Hematopoietic multipotent progenitor cell treated with erythropoietin and hydrocortisone succinate and interleukin-3 and kit ligand, for 15 days (in vitro differentiated cells): ENCODE data around the gene GPR108.
A peak's percentile ranks its signal among the peaks of the same experiment; 100 is the strongest.
"Not testable (repeated sequence)": the region's sequence is repeated elsewhere in the genome, so short reads cannot be mapped to it uniquely, and the experiment has no call there.

Source experiments
- DNase-seq: peaks from one replicate; pipeline ENCODE4 v3.0.0-alpha.2; 2015; ENCODE audit warnings: low spot score

Gene GPR108

DNA sequence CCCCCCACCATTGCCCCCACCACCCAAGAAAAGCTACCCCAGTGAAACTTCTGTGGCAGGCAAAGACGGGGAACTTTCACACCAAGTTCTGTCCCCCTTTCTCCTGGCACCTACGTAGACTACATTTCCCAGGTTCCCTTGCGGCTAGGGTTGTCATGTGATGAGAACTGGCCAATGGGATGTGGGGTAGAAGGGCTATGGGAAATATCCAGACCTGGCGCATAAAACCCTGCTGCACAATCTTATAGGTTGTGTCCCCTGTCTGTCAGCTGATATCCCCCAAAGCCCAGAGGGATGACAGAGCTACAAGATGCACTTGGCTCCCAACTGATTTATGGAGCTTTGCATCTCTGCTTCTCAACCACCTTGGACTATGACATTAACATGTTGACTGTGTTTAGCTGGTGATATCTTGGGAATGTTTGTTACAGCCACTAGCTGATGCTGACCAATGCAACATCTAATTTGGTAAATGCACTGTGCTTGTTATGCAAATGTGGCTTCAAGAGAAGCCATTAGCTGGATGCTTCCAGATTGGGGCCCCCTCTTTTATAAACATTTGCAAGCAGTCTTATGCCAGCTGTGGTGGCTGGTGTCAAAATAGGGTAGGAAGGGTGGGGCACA is 23.8 kb upstream of the GPR108 start:
- DNase-seq, result peak; percentile 24

DNA sequence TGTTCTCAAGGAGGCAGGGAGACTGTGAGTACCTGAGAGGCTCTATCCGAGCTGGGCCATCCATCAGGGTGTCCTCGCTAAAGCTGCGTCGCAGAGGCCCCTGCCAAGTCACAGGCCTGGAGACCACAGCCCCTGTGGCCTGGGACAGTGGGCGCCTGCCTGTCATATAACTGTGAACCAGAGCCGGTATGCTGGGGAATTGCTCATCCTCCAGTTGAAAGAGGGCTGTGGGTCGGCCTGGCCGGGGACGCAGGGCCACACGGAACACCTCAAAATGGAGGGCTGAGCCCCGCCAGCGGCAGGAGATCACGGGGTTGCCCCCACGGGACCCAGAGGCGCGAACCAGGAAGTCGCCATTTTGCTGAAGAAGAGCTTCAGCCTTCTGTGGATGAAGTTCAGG is 23.2 kb upstream of the GPR108 start:
- no peak for DNase-seq

DNA sequence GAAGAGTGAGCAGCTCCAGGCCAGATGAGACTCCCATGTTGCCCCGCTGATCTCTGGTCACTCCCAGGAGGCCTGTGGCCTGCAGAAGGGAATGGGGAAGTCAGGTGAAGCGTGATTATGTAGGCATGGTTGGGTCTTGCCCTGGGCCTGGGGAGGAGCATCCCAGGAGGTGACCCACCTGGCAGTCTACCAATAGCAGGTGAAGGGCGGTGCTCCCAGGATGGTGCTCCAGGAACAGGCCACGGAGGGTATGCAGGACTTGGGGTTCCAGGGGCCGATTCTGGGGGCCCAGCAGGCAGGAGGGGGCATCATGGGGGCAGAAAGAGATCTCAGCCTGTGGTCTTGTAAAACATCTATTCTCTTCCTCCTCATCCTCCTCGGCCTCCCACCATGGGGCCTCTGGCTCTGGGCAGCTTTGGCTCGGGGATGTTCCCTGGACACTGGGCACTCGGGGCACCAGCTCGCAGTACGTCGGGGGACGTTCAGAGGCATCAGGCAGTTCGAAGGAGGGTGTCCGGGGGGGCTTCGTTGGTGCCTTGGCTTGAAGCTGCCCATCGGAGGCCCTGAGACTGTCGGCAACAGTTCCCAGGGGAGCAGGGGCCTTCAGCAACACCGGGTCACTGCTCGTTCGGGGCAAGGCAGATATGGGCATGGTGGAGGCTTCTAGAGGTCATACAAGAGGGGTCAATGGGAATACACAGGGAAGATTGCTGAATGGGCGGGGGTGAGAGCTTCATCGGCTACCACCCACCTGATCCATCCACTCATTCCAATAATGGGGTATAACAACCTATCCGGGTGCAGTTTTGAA is 17.5 kb upstream of the GPR108 start:
- no peak for DNase-seq

DNA sequence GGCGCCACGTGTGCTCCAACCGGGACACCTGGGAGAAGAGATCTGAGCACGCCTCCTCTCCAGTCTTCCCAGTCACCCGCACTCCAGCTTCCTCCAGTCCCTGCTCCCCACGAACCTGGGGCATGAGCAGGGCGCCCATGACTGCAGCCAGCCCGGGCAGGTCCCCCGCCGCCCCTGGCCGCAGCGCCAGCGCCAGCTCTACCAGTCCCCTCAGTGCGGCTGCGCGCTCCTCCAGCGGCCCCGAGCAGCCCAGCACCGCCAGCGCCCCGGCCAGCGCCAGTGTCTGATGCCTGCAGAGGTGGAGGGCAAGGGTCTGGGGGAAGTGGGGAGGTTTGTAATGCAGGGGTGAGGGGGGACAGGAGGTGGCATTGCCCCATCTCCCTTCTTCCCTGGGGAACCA is 16.8 kb upstream of the GPR108 start:
- DNase-seq, result no peak

DNA sequence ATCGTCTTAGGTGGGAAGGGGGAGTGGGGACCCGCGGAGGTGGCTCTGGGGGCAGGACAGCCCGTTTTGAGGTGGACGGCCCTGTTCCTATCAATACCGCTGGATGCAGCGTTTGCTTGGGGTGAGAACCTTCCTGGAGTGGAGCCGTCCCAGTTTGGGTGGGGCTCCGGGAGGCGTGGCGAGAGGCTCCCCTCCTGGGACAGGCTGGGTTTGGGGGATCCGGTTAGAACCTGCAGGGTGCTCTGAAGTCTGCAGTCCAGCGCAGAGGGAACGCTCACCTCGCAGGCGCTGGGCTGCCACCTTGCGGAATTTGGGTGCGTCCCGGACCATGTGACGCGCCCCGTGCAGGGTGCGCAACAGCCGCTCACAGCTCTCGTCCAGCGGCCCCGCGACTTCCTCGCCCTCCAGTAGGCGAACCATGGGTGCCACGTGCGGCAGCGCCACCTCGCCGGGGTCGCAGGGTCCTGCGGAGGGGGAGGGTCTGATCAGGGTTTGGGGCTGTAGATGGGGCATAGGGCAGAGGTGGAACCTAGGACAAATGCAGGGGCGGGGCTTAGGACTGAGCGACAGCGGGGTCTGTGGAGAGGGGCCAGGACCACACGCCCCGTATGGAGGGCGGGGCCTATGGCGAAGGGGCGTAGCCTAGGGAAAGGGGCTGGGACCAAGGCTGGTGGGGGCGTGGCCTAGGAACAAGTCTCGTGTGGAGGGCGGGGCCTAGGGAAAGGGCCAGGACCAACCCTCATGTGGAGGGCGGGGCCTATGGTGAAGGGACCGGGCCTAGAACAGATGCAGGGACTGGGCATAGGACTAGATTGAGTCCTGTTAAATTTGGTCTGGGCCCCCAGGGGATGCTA is 16.0 kb upstream of the GPR108 start:
- peak; percentile 88 for DNase-seq

DNA sequence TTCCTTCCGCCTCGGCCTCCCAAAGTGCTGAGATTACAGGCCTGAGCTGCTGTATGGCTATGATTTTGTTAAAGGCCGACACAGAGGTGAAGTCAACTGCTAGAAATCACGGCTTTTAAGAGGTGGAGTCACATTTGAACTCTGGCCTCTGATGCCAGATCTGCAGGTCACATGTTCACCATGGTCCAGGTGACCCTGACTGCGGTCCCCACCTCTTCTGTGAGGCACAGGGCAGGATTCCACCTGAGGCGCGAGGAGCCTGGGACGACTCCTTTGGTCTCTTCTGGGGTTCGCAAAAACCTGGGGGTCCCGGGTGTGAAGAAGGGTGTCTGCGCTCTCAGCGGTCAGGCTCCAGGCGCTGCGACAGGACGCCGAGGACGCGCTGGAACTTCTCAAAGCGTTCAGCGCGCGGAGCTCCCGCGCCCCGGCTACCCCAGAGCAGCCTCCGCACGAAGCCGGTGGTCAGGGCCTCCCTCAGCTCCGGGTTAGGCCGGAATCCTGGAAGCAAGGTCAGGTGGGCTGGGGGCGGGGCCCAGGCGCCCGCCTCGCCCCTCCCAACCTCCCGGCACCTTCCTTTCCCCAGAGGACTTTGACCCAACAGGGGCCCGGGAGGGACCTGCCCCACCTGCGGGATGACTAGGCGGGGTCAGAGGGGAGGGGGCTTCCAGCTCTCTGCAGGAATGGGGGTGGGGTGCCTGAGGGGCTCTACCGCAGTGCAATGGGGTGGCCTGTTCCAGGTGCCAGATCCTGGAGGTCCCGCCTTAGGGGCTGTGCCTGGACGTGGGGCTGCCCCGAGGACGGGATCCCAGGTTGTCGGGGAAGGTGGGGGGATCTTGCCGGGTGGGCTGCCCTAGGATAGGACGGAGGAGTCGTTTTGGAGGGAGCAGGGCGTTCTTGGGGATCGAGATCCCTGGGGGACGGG is 15.1 kb upstream of the GPR108 start:
- no peak for DNase-seq

DNA sequence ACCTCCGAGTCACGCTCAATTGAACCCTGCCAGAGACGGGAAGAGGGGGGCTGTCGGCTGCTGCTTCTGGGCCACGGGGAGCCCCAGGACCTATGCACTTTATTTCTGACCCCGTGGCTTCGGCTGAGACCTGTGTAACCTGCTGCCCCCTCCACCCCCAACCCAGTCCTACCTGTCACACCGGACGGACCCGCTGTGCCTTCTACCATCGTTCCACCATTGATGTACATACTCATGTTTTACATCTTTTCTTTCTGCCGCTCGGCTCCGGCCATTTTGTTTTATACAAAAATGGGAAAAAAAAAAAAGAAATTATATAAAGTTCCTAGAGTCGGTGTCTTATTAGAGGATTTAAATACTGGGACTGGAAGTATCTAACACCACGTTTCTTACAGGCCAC is 13.8 kb upstream of the GPR108 start:
- no peak for DNase-seq

DNA sequence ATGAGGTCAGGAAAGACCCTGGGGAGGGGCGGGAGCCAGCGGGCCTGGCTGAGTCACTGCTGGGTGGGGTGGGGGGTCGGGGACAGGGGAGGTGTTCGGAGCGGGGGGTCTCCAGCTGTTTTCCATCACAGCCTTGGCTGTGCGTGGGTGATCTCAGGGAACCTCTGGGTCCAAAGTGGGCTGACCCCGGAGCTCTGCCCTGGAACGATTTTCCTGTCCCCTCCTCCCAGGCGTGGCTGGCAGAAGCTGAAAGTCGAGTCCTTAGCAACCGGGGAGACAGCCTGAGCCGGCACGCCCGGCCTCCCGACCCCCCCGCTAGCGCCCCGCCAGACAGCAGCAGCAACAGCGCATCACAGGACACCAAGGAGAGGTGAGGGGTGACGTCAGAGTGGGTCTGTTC is 12.7 kb upstream of the GPR108 start:
- DNase-seq, result no peak

DNA sequence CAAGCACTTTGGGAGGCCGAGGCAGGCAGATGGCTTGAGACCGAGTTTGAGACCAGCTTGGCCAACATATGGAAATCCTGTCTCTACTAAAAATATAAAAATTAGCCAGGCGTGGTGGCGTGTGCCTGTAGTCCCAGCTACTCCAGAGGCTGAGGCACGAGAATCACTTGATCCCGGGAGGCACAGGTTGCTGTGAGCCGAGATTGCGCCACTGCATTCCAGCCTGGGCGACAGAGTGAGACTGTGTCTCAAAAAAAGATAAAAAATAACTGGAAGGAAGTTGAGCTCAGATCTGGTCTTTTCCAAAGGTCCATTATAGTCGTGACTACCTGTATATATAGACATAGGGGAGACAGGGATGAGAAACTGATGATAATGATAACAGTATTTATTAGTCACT is 11.2 kb upstream of the GPR108 start:
- DNase-seq, result not testable (repeated sequence)

DNA sequence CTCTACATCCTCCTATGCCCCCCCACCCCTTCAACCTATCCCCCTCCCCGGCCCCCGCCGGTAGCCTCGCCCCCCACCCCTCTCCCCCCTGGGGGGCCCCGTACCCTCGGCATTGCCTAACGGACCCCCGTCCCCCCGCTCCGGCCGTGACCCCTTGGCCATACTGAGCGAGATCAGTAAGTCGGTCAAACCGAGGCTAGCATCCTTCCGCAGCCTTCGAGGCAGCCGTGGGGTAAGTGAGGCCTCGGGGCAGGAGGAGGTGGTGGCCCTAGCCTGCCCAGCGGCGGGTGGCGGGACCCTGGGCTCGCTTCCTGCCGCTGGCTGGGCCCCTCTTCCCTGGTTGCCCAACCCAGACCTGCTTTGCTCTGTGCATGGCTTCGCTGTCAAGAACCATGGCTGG is 8.6 kb upstream of the GPR108 start:
- no peak for DNase-seq

DNA sequence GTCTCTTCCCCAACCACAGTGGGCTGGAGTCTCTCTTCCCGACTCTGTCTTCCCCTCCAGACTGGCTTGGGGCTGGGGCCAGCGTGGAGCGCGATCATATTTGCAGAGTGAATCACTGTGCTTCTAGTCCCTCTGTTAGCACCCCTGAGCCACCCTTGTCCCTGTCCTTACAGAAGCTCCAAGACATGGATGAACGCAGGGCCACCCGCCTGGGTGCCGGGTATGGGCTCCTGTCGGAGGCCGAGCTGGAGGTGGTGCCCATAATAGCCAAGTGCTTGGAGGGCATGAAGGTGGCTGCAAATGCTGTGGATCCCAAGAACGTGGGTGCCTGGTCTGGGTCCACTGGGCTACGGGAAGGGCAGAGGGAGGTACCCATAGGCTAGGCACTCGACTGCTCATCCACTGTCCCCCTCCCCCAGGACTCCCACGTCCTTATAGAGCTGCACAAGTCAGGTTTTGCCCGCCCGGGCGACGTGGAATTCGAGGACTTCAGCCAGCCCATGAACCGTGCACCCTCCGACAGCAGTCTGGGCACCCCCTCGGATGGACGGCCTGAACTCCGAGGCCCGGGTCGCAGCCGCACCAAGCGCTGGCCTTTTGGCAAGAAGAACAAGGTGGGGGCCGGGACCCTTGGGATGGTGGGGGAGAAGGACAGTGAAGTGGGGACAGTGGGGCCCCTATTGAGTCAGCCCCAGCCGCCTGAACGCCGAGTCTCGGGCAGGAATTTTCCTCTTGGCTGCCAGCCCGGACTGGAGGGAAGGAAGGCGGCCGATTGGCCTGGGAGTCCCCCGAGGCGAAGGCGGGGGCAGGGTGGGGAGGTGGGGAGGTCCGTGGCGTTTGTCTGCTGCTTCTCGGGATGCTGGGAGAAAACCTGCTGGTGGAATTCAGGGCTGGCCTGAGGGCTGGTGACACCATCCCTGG is 7.3 kb upstream of the GPR108 start:
- DNase-seq, result no peak

DNA sequence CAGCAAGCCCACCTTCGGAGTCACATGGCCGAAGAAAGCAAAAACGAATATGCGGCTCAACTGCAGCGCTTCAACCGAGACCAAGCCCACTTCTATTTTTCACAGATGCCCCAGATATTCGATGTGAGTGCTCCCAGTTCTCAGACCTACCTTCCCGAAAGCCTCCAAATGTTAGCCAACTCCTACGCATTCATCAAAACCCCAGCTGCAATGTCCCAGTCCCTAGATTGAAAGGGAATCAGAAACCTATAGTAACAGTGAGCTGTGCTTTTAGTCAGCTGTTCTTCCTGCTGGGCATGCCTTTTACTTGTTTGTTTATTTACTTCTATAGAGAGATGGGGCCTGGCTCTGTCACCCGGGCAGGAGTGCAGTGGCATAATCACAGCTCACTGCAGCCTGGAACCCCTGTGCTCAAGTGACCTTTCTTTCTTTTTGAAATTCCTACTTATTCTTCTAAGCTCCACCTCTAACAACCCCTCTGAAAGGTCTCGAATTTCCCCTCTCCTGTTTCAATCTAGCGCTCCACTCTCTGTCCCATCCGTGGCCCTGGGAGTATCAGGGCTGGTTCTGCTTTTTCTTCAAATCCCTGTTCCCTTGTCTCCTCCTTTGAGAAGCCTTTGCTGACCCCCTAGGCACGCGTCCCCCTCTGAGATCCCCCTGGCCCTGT is 6.5 kb upstream of the GPR108 start:
- DNase-seq, result no peak

DNA sequence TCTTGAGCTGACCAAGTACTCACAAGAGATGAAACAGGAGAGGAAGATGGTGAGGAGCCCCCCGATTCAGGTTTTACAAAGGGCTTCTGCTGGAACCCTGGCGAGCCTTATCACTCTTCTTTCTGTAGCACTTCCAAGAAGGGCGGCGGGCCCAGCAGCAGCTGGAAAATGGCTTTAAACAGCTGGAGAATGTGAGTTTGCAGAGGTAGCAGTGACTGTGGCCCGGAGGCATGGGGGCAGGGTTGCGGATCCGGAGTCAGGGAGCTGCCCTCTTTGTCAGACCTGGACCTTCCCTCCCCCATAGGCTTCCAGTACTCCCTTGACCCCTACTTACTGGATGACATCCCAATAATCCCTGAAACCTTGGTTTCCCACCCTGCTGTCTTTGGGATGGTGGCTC is 5.7 kb upstream of the GPR108 start:
- DNase-seq, result no peak

DNA sequence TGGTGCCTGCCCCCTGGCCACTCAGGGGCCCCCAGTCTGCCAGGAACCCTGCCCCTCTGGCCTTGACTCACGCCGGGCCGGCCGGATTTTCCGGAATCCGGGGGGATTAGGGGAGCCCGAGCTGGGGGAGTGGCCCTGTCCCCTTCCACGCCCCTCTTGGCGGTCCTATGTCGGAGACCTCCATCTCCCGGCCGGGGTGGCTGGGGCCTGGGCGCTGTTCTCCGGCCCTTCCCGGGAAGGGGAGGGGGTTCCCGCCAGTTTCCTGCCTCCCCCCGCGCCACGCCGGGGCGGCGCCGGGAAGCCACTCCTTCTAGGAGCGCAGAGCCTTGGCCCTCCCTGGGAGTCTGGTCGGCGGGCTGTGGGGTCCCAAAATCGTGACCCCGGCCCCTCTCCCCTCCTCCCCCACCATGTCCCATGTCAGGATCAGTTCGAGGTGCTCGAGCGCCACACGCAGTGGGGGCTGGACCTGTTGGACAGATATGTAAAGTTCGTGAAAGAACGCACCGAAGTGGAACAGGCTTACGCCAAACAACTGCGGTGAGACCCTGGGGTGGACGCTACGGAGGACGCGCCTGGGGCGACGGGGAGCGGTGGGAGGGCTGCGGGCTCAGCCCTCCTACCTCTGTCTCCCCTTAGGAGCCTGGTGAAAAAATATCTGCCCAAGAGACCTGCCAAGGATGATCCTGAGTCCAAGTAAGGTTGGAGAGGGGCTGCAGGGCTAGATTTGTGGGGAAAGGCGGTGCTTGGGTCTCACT is 3.4 kb upstream of the GPR108 start:
- no peak for DNase-seq

DNA sequence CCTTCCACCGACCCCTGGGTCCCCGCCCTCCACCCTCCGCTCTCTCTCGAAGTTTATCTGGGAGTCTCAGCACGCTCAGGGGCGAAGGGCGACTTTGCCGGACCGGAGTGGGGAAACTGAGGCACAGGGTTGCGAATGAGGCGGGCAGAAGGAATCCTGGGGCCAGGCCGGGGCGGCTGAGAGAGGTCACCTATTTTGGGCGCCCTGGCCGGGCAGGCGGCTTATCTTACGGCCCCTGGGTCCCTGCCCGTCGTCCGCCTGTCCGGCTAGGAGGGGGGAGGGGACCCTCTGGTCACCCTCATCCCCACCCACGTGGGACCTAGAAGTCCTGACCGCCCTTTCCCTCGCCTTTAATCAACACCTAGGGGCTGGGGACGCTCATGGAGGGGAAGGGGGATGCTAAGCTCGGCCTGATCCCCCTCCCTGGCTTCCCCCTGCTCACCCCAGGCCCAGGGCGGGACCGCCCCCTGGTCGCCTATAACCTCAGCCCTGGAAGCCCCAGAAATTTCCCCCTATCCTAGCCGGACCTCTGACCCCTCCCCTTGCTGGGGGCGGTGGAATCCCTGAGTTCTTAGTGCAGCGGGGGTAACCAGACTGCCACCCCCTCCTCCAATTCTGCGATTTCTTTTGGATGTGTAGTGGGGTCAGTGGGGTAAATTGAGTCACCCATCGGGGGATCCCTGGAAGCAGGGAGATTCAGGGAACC is 2.7 kb upstream of the GPR108 start:
- DNase-seq, result no peak

DNA sequence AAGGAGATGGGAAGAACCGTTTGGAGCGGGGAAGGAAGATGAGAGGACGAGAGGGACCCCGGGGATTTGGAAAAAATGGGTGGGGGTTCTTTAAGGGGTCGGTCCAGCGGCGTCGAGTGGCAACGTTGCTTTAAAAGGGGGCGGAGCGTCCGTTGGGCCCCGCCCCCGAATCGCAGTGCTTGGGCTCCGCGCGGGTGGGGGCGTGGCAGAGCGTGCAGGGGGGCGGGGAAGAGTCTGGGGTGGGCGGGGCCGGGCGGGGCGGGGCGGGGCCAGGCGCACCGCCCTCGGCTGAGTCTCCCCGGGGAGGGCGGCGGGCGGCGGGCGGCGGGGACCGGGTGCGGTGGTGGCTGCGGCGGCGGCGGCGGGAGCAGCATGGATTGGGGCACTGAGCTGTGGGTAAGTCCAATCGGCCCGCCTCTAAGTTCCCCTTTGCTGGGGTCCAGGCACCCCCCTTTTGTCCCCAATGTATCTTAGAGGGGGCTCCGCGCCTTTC is 2.1 kb upstream of the GPR108 start, which contains the start of gene TRIP10:
TRIP10 (plus strand) TSS at position 291 of the 493 bp plus-strand sequence; CDS start at position 373, 82 bp downstream.
- peak; percentile 87 for DNase-seq

DNA sequence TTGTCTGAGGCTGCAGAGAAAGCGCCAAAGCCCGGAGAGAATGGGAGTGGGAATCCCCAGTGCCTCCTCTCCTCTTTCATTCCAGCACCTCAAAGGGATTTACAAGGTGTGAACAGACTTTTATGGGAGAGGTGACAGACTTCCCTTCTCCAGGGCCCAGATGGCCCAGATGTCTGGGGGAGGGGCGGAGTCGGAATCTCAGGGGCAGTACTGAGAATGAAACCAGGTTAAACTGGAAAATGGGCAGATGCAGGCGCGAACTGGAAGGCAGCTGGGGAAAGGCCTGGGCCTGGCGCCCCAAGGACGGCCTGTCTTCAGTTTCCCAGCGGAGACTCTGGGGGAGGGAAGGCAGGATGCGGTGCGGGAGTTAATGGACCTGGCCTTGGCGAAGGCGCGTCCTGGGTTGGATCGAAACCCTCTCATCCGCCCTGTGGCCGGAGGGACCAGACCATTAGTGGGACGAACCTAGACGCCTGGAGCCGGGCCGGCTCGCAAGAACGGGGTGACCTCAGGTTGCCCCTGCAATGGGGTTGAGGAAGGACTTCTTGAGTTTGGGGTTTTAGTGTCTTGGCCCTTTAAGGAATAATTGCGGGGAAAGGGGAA is 1.5 kb upstream of the GPR108 start:
- no peak for DNase-seq
